GM12875 (cell line): ENCODE results near the gene MAP10.
"Not testable (repeated sequence)": the region's sequence is repeated elsewhere in the genome, so short reads cannot be mapped to it uniquely, and the experiment has no call there.

Source experiments
- H3K4me3 ChIP-seq: one replicate; pipeline ENCODE4 v1.5.1; 2011; ENCODE audit warnings: low read depth, low read length, control low read depth
- TF ChIP-seq, protein P1 (sequence below): IDR thresholded peaks from 2 replicates; pipeline ENCODE4 v1.5.1; 2011; ENCODE audit warnings: low read depth, mild to moderate bottlenecking, control low read depth, inconsistent platforms, low read length, moderate library complexity, borderline replicate concordance; ENCODE audit not compliant: insufficient read depth

The MAP10 gene

DNA sequence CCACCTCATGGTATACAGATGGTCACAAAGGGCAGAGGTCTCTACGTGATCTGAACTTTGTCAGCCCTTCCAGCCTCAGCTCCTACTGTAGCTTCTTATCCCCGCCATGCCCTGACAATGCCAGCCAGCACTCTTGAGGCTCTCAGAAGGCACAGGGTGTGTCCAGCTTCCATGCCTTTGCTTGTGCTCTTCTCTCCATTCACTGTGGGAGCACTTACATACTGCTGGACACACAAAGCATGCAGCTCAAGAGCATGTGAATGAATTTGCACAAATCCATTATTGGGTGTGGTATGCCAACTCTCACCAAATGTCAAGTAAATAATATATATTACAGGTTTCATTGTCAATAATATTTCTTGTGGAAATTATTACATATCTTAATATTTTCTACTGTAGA, 36.4 kb upstream of the MAP10 start:
- no peak overlapping the region for H3K4me3 ChIP-seq
- TF ChIP-seq, protein P1, sequence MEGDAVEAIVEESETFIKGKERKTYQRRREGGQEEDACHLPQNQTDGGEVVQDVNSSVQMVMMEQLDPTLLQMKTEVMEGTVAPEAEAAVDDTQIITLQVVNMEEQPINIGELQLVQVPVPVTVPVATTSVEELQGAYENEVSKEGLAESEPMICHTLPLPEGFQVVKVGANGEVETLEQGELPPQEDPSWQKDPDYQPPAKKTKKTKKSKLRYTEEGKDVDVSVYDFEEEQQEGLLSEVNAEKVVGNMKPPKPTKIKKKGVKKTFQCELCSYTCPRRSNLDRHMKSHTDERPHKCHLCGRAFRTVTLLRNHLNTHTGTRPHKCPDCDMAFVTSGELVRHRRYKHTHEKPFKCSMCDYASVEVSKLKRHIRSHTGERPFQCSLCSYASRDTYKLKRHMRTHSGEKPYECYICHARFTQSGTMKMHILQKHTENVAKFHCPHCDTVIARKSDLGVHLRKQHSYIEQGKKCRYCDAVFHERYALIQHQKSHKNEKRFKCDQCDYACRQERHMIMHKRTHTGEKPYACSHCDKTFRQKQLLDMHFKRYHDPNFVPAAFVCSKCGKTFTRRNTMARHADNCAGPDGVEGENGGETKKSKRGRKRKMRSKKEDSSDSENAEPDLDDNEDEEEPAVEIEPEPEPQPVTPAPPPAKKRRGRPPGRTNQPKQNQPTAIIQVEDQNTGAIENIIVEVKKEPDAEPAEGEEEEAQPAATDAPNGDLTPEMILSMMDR: no peak

DNA sequence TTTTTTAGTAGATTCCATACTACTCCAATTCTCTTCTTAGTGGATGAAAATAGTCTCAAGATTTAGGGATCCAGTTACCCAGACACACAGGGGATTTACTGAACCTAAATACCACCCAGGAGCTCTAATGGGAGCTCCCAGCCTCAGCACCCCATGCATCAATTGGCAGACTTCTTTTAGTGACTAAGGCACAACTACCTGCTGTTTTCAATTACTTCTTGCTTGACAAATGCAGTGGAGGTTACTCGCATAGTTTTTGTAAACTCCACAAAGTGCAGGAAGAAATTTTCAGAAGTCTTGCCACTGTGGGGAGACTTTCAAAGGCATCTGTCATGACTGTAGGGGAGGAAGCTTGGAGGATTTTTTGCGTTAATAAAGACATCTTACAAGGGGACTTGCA, 35.5 kb upstream of the MAP10 start:
- H3K4me3 ChIP-seq: no peak overlapping the region
- TF ChIP-seq, protein P1: no peak

DNA sequence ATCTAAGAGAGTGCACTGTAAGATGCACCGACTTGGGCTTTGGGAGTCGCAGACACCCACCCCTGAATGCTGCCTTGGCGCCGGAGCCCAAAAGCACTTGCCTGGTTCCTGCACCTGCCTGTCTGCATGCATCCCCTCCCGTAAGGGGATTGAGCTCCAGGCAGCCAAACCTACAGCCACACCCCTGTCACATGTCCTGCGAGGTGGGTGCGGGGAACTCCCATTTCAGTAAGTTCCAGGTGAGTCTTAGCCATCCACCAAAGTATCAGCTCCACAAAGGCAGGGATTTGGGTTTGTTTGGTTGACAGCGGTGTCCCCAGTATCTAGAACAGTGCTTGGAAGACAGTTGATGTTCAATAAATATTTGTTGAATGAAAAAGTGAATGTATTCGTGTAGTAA, 31.5 kb upstream of the MAP10 start:
- H3K4me3 ChIP-seq: no peak overlapping the region
- TF ChIP-seq, protein P1: no peak

DNA sequence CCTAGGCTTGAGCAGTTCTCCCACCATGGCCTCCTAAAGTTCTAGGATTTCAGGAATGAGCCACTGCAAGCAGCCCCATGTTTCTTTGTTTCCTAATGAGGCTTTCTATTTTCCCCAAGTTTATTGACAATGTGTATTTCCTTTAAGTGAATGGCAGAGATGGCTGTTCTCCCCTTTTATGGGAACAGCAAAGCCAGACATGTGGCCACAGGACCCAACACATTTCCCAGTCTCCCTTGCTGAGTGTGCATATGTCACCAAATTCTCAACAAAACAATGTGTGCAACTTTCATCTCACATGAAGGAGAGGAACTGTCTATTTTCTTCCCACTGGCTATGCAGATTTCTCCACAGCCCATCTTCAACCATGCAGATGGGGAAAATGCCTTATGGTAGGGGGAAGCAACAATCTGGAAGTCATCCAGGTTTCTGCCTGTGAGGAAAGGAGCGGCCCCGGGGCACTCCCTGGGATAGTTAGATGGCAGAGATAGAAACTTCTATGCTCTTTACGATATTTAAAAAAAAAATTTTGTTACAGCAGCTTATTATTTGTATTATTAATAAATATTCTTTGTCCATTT, 28.6 kb upstream of the MAP10 start:
- no peak overlapping the region for H3K4me3 ChIP-seq
- TF ChIP-seq, protein P1: no peak

DNA sequence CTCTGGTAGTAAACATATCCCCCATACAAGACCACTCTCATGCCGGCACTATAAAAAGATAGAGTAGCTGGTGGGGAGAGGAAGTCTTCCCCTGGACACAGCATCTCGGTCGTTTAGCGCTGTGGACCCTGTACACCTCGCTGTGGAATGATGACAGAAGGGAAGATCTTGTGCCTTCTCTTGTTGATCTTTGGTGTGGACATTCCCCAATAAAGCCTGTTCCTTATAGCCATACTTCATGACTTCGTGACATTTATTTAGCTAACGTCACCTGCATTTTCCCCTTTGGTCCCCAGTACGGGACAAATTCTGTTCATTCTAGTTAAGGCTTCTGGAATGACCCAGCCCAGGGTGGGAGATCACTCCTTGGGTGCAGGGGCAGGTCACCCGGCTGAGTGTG, 24.9 kb upstream of the MAP10 start:
- H3K4me3 ChIP-seq: no peak overlapping the region
- TF ChIP-seq, protein P1: no peak

DNA sequence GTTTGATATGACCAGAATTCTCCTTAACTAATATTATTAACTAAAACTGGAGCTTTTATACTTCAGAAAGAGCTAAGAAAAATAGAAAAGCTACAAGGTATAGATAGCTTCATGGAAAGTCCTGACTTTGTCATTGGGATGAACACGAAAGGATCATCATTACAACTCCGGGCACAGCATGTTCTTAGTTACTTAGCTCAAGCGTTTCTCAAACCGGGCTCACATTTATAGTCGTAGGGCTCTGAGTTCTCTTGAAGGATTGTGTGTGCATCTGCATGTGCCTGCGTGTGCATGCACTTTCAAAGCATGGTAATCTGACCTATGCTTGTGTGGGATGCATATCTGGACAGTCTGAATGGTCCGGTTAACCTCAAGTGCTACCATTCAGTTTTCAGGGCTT, 20.4 kb upstream of the MAP10 start:
- TF ChIP-seq, protein P1: no peak
- no peak overlapping the region for H3K4me3 ChIP-seq

DNA sequence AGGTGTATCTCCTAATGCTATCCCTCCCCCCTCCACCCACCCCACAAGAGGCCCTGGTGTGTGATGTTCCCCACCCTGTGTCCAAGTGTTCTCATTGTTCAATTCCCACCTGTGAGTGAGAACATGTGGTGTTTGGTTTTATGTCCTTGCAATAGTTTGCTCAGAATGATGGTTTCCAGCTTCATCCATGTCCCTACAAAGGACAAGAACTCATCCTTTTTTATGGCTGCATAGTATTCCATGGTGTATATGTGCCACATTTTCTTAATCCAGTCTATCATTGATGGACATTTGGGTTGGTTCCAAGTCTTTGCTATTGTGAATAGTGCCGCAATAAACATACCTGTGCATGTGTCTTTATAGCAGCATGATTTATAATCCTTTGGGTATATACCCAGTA, 19.6 kb upstream of the MAP10 start:
- not testable (repeated sequence) for H3K4me3 ChIP-seq
